Fibroblast of lung (primary cell): ENCODE data around the gene NXN. TPM values are rescaled to one million over a fixed set of nuclear protein-coding genes. Genes with fewer than 3 reads are reported as not detected.

ENCODE experiments used
- DNase-seq, 2 donors: peaks; one replicate each; pipeline versions ENCODE4 v3.0.0 to v3.0.0-alpha.2; 2010; ENCODE audit warnings: low read depth in 2 of 2
- H2AFZ ChIP-seq: 2 replicates; pipeline ENCODE4 v1.5.1; 2012; ENCODE audit warnings: low read length, control low read depth, inconsistent platforms
- H3K27ac ChIP-seq: 2 replicates; pipeline ENCODE4 v1.5.1; 2011; ENCODE audit warnings: low read length, control low read depth; ENCODE audit not compliant: insufficient read depth
- H3K27me3 ChIP-seq: 2 replicates; pipeline ENCODE4 v1.5.1; 2011; ENCODE audit warnings: mild to moderate bottlenecking, low read length; ENCODE audit not compliant: control insufficient read depth, insufficient read depth
- H3K36me3 ChIP-seq: 2 replicates; pipeline ENCODE4 v1.5.1; 2011; ENCODE audit warnings: low read length; ENCODE audit not compliant: control insufficient read depth, insufficient read depth
- H3K4me1 ChIP-seq: 2 replicates; pipeline ENCODE4 v1.5.1; 2011; ENCODE audit warnings: low read length; ENCODE audit not compliant: control insufficient read depth, insufficient read depth; ENCODE audit errors: extremely low read depth
- H3K4me2 ChIP-seq: 2 replicates; pipeline ENCODE4 v1.5.1; 2011; ENCODE audit warnings: low read length, control low read depth; ENCODE audit not compliant: insufficient read depth; ENCODE audit errors: extremely low read depth
- H3K4me3 ChIP-seq, 4 experiments: fragments of 200-600 bp in 1 of 4; sonication (generic) in 1 of 4; replicated peaks in 1 of 4; 2 replicates each; pipeline ENCODE4 v1.5.1; 2011 to 2016; ENCODE audit warnings: low read length in 4 of 4, low read depth in 3 of 4, mild to moderate bottlenecking in 3 of 4, control low read depth in 2 of 4, inconsistent platforms in 1 of 4, mixed read lengths in 1 of 4; ENCODE audit not compliant: insufficient read depth in 1 of 4; ENCODE audit errors: control extremely low read depth in 1 of 4
- H3K79me2 ChIP-seq: 2 replicates; pipeline ENCODE4 v1.5.1; 2012; ENCODE audit warnings: mild to moderate bottlenecking, low read length, inconsistent platforms; ENCODE audit not compliant: control insufficient read depth, insufficient read depth
- H3K9ac ChIP-seq: 2 replicates; pipeline ENCODE4 v1.5.1; 2011; ENCODE audit warnings: mild to moderate bottlenecking, low read length, control low read depth; ENCODE audit not compliant: insufficient read depth
- H3K9me3 ChIP-seq: 2 replicates; pipeline ENCODE4 v1.5.1; 2012; ENCODE audit warnings: low read depth, low read length; ENCODE audit not compliant: control insufficient read depth, insufficient read depth
- H4K20me1 ChIP-seq: 2 replicates; pipeline ENCODE4 v1.5.1; 2011; ENCODE audit warnings: low read length; ENCODE audit not compliant: control insufficient read depth, insufficient read depth; ENCODE audit errors: extremely low read depth
- CTCF ChIP-seq, 2 donors: IDR thresholded peaks in 1 of 2; conservative IDR thresholded peaks in 1 of 2; 1 replicate in 1 of 2; 2 replicates in 1 of 2; pipeline ENCODE4 v1.5.1; 2011 to 2012; ENCODE audit warnings: low read length in 2 of 2, control low read depth in 1 of 2, inconsistent platforms in 1 of 2, low read depth in 1 of 2, mild to moderate bottlenecking in 1 of 2
- EZH2 ChIP-seq: IDR thresholded peaks from 2 replicates; pipeline ENCODE4 v1.5.1; 2012; ENCODE audit warnings: low read length, control low read depth, mild to moderate bottlenecking; ENCODE audit errors: missing control alignments
- polyA plus RNA-seq, 2 donors: library from polyadenylated mRNA; depleted of rRNA in 1 of 2; stranded (reverse) in 1 of 2; unstranded in 1 of 2; fragments of >200 nt; gene quantifications; 2 replicates each; pipeline ENCODE4 v1.2.1, GENCODE V29; 2011 to 2012; ENCODE audit warnings: missing spikeins in 1 of 2
- total RNA-seq: library from RNA; depleted of rRNA; stranded (reverse); fragments of >200 nt; gene quantifications from 2 replicates; pipeline ENCODE4 v1.2.1, GENCODE V29; 2014

The NXN gene
- total and polyA plus RNA-seq, 2 donors (not counting 1 experiment from before 2014, with no cell fraction given), result 38.5 to 53.8 TPM

- no peaks in the 10 kb centered on the region for H4K20me1 ChIP-seq
- H3K4me2 ChIP-seq, result no peak overlapping the region
- TF ChIP-seq EZH2, result no peak
- TF ChIP-seq CTCF (conservative IDR thresholded peaks at IDR 0.05 in 1 of 2, IDR thresholded peaks at IDR 0.05 in 1 of 2; ENCODE audit: low read depth in 1 of 2, low read length in 2 of 2), result no peak
- peaks cover 3% of the 10 kb centered on the region for H3K4me1 ChIP-seq
- no peak overlapping the region for H3K9ac ChIP-seq
- H2AFZ ChIP-seq, result no peak overlapping the region
- no peaks in the 10 kb centered on the region for H3K9me3 ChIP-seq
- H3K4me3 ChIP-seq, result no peak overlapping the region
- H3K27me3 ChIP-seq, result no peaks in the 10 kb centered on the region
- no peak for DNase-seq
- no peaks in the 10 kb centered on the region for H3K36me3 ChIP-seq
- peaks cover 9% of the 10 kb centered on the region for H3K79me2 ChIP-seq
- H3K27ac ChIP-seq, result no peak overlapping the region
Measured at GRCh38 chr17:992933-993332, 13.4 kb upstream of the NXN start.

- no peak overlapping the region for H2AFZ ChIP-seq
- no peaks in the 10 kb centered on the region for H4K20me1 ChIP-seq
- no peak overlapping the region for H3K9ac ChIP-seq
- H3K4me2 ChIP-seq, result no peak overlapping the region
- H3K4me1 ChIP-seq, result no peaks in the 10 kb centered on the region
- no peaks in the 10 kb centered on the region for H3K27me3 ChIP-seq
- H3K9me3 ChIP-seq, result no peaks in the 10 kb centered on the region
- H3K79me2 ChIP-seq, result no peaks in the 10 kb centered on the region
- no peak for DNase-seq
- no peak overlapping the region for H3K27ac ChIP-seq
- no peak overlapping the region for H3K4me3 ChIP-seq
- TF ChIP-seq EZH2 (no peak), CTCF (conservative IDR thresholded peaks at IDR 0.05 in 1 of 2, IDR thresholded peaks at IDR 0.05 in 1 of 2; ENCODE audit: low read depth in 1 of 2, low read length in 2 of 2) (no peak)
- H3K36me3 ChIP-seq, result no peaks in the 10 kb centered on the region
Measured at GRCh38 chr17:988561-988960, 9.0 kb upstream of the NXN start.

- H3K79me2 ChIP-seq, result no peaks in the 10 kb centered on the region
- TF ChIP-seq CTCF (conservative IDR thresholded peaks at IDR 0.05 in 1 of 2, IDR thresholded peaks at IDR 0.05 in 1 of 2; ENCODE audit: low read depth in 1 of 2, low read length in 2 of 2) (no peak), EZH2 (no peak)
- no peak overlapping the region for H2AFZ ChIP-seq
- no peaks in the 10 kb centered on the region for H3K4me1 ChIP-seq
- H3K27me3 ChIP-seq, result no peaks in the 10 kb centered on the region
- H3K4me2 ChIP-seq, result no peak overlapping the region
- no peak for DNase-seq
- no peaks in the 10 kb centered on the region for H3K9me3 ChIP-seq
- no peak overlapping the region for H3K9ac ChIP-seq
- no peaks in the 10 kb centered on the region for H4K20me1 ChIP-seq
- no peaks in the 10 kb centered on the region for H3K36me3 ChIP-seq
- no peak overlapping the region for H3K27ac ChIP-seq
- H3K4me3 ChIP-seq, result no peak overlapping the region
Measured at GRCh38 chr17:987931-988330, 8.4 kb upstream of the NXN start.
